NCI-H2107 treated with DMSO at 0.1 percent for 48 hours (cell line): Measurements from ENCODE around the gene IKZF5.

ENCODE experiments used
- DNase-seq: peaks from one replicate; lab custom pipeline; 2025; ENCODE audit not compliant: unreplicated experiment; lab: John Stamatoyannopoulos, UW

IKZF5 gene

DNA sequence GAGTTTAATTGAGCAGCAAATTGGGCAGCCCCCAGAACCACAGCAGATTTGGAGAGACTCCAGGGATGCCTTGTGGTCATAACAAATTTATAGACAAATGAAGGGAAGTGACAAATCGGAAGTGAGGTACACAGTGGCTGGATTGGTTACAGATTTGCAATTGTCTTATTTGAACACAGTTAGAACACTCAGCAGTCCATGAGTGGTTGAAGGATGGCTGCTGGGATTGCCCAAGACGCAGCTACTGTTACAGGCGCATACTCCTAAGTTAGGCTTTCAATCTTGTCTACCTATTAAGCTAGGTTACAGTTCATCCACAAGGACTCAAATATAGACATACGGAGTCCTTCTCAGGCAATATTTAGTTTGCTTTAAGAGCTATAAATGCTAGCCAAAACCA lies 7.6 kb upstream of the IKZF5 start:
- DNase-seq = no peak

DNA sequence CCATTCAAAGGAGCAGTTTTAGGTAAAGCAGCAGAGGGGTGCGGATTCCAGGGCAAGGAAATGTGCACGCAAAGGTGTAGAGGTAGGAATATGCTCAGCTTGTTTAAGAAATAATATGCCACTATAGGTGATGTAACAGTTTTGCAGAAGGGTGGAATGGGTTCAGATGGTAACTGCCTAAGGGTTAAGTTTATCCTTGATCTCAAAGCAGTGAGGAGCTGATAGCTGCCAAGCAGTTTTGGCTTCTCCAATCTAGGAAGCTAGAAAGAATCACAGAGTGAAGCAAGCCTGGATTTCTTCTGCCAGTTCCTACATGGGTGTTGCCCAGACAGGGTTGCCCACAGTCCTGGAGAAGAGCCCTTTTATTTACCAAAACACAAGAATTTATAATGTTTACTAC lies 6.2 kb upstream of the IKZF5 start:
- DNase-seq = no peak

DNA sequence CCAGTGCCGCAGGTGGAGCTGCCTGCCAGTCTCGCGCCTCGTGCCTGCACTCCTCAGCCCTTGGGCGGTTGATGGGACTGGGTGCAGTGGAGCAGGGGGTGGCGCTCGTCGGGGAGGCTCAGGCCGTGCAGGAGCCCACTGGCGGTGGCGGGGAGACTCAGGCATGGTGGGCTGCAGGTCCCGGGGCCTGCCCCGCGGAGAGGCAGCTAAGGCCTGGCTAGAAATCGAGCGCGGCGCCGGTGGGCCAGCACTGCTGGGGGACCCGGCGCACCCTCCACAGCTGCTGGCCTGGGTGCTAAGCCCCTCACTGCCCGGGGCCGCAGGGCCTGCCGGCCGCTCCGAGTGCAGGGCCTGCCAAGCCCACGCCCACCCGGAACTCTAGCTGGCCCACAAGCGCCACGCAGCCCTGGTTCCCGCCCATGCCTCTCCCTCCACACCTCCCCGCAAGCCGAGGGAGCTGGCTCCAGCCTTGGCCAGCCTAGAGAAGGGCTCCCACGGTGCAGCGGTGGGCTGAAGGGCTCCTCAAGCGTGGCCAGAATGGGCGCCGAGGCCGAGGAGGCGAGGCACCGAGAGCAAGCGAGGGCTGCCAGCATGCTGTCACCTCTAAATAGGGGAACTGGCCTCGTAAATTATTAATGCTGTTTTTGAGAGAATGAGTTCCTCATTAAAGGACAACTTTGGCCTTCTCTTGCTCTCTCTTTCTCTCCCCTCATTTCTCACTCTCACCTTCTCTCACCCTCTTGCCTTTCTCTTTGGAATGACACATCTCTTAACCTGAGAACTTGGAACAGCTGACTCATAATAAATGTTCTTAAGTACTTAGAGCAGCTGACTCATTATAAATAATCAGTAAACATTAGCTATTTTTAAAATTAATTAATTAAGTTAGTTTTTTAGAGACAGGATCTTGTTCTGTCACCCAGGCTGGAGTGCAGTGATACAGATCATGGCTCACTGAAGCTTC lies 5.1 kb upstream of the IKZF5 start:
- no peak for DNase-seq

DNA sequence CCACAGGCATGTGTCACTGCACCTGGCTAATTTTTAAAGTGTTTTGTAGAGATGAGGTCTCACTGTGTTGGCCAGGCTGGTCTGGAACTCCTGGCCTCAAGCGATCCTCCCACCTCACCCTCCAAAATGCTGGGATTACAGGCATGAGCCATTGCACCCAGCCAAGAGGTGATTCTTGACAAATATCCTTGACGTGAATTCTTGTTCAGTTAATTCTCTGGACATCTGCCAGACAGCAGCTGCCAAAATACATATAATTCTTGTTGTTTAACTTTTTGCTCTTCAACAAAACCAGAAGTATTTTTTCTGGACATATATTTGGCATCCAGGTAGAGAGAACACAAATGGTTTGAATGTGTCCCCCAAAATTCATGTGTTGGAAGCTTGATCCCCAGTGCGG lies 3.4 kb upstream of the IKZF5 start:
- no peak for DNase-seq

DNA sequence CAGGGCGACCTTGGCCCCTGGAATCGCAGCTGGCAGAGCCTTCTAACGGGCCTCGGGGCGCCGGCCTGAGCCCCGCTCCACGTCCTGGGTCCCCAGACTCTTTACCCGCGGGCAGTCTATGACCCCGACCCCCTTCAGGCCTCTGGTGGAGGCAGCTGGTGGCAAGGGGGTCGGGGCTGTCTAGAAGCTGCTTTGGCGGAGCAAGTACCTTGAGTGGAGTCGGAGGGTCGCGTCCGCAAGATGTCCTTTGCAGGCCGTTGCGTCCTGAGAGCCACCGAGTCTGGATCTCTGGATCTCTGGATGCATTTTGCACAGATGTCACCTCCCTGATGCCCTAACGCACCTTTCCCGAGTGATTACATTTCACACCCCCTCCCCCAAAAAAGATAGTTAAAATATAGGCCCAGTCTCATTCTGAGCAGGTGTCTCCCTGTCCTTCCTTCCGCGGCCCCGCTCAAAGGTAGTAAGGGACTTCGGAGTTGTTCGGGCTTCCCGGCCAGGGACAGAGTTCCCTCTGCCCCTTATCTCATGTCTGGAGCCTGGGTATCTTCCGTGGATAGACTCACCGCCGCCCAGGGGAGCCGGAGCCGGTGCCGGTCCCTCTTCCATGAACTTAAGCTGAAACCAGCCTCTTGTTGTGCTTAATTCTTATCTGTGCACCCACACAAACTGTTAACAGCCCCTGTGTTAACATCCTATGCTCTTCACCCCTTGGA lies 668 bp upstream of the IKZF5 start:
- DNase-seq = no peak

DNA sequence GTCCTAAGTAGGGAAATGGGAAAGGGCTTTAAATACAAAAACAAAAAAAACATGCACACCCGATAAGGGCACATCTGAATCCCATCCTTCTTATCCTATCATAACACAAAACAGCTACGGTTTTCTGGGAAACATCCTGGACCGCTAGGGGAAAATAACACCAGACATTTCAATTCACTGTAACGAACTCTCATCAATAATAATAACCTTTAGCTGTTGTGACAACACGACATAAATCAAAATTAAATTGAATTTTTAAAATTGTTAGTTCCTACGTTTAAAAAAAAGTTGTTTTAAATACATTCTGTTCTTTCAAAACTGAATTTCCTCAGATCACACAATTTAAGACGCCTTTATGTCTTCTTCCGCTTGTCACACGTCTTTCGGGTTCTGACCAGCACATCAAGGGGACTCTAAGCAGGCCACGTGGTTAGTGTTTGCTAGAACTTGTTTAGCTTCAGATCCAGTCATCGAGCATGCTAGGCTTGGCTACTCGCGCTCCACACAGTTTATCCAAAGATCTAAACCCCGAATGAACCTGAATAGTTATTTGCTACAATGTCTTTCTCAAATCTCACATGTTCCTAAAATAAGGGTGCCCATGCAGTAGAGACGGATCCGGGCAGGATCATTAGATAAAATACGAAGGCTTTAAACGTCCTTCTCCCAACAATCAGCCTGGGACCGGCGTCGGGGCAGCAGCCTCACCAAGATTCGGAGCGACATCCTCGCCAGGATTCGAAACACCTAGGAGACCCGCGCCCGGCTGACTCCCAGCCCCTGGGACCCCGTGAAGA lies 839 bp downstream of the IKZF5 start:
- peak; percentile 1 for DNase-seq

DNA sequence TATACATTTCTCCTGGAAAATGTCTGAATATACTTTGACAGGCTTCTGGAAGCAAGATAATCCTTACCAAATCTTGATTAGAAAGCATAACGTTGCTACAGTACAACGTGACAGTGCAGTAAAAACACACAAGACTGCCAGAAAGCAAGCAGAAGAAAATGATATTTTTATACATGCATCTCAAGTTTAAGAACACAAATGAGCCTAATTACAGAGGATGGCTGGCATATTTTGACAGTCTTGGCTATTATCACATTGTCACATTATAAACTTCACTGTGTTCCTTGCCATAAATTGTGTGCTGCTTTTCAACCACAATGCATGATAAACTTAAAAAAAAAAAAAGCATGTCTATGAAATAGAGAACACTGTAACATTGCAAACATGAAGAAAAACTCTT lies 4.3 kb downstream of the IKZF5 start:
- DNase-seq = no peak

DNA sequence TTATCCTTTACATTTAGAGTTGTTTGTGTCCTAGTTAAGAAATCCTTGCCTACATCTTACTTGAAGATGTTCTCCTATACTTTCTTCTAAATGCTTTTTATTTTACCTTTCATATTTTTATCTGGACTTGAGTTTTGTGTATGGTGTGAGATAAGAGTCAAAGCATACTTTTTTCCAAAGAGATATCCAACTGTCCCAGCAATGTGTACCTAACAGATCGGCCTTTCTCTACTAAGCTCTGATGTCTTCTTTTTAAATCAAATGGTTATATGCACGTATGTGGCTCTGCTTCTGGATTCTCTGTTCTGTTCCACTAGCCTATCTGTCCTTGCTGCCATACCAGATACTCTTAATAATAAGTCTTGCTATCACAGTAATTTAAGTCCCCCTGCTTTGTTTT lies 7.2 kb downstream of the IKZF5 start:
- no peak for DNase-seq

DNA sequence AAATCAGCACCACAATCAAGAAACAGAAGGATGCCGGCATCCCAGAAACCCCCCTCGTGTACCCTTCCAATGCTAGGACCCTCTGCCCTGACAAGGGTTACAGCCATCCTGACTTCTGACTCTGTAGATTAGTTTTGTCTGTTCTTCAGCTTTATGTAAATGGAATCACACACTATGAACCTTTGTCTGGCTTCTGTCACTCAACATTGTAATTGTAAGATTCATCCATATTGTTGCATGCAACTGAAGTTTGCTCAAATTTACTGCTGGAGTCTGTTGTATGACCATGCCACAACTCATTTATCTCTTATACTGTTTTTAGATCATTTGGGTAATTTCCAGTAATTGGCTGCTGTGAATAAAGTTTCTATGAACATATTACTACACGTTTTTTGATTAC lies 8.4 kb downstream of the IKZF5 start:
- no peak for DNase-seq

DNA sequence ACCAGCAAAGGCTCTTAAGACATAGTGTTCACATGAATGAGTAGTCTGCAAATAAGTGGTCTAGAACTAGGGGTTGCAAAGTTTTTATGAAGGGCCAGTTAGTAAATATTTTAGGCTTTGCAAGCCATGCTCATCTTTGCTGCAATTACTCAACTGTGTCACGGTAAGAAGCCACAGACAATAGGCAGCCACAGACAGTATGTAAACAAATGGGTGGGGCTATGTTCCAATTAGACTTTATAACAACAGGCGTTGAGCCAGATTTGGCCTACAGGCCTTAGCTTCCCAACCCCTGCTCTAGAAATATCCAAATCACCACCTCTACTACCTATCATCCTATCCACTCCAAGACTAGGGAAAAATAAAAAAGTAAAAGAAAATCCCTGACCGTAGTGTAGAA lies 9.2 kb downstream of the IKZF5 start:
- DNase-seq = no peak

DNA sequence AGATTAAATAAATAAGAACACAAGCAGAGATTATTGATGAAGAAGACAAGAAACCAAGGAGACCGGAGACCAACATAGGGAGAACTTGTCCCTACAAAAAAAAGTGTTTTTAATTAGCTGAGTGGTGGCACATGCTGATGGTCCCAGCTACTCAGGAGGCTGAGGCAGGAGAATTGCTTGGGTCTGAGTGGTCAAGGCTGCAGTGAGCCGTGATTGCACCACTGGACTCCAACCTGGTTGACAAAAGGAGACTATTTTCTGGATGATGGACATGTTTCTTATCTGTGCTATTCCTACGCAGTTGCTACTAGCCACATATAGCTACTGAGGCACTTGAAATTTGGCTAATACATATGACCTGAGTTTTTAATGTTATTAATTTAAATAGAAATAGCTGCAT lies 9.7 kb downstream of the IKZF5 start:
- no peak for DNase-seq

DNA sequence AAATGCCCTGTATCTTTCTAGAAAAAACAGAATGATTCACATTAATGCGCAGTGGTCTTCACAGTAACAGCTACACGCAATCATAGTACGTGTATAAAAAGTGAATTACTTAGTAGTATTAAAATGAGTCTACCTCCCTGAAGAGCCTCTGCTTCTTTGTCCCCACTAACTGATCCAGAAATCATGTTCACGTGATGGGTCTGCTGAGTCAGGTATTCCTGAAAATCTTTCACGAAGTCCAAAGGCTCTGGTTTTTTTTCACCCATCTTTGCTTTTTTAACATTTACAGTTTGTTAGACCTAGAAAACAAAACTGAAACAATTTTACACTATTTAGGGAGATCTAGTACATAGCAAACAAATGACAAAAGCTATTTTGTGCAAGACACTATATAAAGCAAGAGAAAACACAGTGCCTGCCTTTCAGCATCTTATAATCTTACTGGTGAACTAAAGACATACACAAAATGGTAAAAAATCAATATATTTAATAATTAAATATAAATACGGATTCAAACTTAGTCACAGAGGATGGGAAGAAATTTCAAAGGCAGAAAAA lies 10.2 kb downstream of the IKZF5 start:
- DNase-seq = no peak

DNA sequence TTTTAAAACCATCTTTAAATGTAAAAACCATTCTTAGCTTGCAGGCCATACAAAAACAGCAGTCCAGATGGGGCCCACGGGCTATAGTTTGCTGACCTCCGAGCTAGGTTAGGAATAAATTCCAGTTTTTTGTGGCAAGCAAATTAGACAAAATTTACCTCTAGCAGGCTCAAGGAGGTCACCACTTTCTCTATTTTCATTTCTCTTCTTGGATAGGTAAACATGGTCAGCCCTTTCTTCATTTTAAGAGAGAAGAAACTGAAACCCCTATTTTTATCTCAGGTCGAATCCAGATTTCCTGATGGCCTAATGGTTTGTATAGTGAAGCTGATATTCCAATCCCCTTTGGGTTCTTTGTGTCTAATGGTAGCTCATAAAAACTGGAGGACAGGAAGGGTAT lies 10.7 kb downstream of the IKZF5 start:
- DNase-seq = no peak

DNA sequence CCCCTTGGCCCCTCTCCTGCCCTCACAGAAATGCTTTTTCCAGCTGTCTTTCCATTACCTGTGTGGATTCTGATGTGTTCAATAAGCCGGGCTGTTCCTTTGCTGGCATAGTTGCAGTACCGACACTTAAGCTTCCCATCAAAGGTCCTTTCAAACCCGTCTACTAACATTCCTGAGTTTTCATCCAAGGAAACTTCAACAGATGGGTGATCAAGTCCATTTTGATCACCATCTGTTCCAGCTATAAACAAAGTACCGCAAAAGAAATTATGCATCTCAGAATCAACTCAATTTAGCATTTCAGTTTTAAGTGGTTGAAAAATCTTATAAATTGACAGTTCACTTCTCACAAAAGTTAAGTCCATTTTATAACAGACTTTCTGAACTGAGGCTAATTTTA lies 12.7 kb downstream of the IKZF5 start:
- no peak for DNase-seq

DNA sequence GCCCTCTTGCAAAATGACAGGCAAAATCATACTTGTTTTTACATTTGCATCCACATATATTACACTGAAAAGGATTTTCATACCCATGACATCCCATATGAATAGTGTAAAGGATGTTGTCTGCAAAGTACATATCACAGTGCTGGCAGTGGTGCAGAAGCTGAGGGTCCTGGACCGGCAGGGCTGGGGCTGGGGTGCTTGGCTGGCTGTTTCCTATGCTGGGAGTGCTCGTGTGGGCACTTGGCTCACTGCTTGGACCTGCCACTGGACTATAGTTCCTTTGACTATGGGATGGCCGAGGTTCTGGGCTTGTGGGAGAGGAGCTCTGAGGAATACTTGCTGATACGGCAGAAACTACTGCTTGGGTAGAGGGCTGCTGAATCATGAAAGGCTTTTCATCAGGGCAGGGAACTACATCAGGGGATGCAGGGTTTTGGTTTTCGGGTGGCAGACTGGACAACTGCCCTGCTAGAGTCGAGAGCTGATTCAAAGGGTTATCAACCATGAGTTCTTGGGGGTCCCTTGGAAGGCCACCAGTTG lies 14.7 kb downstream of the IKZF5 start:
- DNase-seq = no peak

DNA sequence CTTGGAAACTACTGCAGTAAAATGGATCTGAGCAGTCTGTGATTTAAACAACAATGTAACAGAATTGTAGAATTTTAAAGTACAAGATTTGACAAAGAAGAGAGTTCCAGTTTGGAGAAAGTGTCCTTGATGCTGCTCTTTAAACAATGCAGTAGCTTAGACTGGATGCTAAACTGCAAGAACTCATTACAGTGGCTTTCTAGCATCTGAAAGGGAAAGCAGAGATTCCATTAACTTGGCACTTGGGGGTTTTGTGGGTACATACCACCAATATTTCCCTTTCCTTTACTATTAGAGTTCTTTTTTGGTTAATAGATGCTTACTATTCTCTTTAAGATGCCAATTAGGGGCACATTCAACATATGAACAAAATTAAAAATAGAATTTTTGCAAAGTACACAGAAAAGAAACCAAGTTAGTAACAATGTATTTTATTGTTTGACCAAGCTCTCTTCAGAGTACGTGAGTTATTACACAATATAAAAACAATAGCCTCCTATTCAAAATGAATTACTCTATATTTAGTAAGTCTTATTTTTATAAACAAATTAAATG lies 16.5 kb downstream of the IKZF5 start:
- DNase-seq = no peak

DNA sequence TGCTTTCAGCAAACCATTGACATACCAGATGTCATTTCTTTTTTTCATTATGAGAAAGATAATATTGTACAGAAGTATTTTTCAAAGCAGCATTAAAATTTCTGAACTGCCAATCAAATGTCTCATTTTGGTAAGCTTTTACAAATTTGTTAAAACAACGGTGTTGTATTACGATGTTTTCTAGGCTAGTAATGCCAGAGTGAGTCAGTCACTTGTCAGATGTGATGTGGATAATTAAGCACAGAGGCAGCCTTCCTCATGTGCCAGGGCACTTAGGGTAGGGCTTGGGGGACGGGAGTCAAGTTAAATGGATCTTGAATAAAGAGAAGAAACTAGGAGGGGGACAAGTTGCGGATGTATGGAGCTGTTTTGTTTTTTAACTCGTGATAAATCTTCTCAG lies 18.3 kb downstream of the IKZF5 start:
- DNase-seq = no peak

DNA sequence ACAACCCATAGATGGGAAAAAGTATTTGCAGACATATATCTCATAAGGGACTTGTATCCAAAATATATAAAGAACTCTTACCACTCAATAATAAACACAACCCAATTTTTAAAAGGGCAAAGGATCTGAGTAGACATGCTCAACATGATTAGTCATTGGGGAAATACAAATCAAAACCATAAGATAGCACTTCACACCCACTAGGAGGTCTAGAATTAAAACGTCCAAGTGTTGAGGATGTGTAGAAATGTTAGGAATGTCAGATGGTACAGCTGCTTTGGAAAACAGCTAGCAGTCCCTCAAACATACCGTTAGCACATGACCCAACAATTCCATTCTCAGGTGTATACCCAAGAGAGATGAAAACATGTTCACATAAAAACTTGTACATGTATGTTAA lies 20.1 kb downstream of the IKZF5 start:
- no peak for DNase-seq

DNA sequence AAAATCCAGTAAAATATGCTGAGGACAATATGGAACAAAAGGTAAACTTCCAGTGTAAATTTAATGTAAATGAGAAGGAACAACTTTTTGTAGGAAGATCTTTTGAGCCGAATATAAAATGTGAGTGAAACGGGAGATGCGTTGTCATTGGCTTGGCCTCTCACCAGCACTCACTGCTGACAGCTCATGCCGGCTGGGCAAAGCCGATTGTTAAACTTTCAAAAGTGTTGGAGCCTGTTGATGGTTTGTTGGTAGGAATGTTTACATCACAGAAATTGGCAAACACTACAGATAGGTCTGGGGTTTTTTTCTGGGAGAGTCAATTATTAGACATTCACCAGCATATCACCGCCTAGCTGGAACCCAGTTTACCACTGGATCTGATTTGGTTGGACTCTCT lies 22.3 kb downstream of the IKZF5 start:
- no peak for DNase-seq

DNA sequence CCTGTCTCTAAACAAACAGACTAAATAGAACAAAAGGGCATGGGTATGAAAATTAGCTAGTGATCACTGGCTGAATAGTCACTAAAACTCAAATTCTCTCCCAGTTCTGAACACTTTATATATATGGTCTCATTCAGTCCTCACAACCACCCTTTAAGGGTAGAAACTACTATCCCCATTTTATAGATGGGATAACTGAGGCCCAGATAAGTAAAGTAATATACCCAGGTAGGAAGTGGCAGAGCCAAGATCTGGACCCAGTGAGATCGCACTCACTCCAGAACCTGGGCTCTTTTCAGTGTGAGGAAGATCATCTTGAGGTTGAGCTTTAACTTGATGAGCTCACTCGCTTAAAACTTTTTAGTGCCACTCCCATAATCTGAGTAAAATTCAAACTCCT lies 23.9 kb downstream of the IKZF5 start:
- no peak for DNase-seq

DNA sequence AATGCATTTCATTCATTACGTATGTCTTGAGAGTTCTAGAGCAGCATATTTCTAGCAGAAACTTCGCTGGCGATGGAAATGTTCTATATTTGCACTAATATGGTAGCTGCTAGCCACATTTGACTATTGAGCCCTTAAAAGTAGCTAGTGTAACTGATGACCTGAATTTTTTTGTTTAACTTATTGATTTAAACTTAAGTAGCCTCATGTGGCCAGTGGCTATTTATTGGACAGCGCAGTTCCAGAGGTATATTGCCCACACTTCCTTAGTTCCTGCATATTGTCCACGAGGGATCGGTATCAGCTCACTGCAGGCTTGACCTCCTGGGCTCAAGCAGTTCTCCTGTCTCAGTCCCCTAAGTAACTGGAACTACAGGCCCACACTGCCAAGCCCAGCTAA lies 24.7 kb downstream of the IKZF5 start:
- no peak for DNase-seq
